GM04504 (cell line): ENCODE data around the gene KIF1B.
A peak's percentile ranks its signal among the peaks of the same experiment; 100 is the strongest.

ENCODE experiments used
- DNase-seq: peaks from one replicate; pipeline ENCODE4 v3.0.0-alpha.2; 2012; ENCODE audit warnings: low read depth

The KIF1B gene

DNA sequence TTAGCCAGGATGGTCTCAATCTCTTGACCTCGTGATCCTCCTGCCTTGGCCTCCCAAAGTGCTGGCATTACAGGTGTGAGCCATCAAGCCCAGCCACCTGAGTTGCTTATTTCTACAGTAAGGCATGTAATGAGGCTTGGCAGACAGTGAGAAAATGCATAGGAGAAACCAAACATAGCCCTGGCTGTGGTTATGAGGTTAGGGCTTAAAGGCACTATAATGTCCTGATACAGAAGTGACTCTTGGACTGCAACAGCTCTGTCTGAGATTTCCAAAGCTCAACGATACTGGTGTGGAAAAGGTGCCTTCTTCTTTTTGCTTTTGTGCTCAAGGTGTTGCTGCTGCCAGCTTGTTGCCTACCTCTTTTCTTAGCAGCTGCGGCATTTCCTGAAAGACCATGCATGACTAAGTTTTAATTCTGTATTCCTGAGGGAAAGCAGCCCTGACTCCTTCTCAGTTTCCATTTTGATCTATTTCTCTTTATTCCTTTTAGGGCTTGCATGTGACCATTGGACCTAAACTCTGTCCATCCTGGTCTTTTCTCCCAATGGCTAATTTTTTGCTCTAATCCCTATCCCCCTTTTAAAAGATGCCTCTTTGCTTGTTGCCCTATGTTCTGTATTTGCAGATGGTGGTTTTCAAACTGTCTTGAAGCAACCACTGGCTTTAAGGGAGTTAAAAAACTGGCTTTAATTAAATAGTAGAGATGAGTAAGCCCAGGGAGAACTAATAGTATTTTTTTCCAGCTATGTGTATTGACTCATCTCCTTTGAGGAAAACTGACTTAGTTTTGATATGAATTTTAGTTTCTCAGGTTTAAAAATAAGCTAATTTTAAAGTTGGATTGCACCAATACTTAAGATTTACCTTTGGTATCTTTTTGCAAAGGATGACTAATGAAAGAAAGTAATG is 70.3 kb downstream of the KIF1B start:
- DNase-seq, result peak; percentile 10

GRCh38 chr1:10283318-10283984 is 73.1 kb downstream of the KIF1B start:
- no peak for DNase-seq

DNA sequence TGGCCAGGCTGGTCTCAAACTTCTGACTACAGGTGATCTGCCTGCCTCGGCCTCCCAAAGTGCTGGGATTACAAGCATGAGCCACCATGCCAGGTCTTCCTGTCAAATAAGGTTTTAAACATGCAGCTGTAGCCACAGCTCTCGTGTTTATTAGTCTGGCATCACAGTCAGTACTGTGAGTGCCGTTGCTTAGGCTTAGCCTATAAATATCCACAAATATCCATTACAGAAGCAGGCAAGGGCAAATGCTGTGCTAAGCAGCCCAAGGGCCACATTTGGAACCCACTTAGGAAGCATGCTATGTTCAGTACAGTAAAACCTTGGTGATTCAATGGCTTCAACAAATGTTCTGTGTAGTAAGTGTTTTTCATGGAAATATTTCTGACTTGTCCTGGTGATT is 75.9 kb downstream of the KIF1B start:
- no peak for DNase-seq

- DNase-seq, result no peak
Measured at GRCh38 chr1:10287023-10287645, 76.8 kb downstream of the KIF1B start.

- no peak for DNase-seq
Measured at GRCh38 chr1:10288029-10288615, 77.8 kb downstream of the KIF1B start.

DNA sequence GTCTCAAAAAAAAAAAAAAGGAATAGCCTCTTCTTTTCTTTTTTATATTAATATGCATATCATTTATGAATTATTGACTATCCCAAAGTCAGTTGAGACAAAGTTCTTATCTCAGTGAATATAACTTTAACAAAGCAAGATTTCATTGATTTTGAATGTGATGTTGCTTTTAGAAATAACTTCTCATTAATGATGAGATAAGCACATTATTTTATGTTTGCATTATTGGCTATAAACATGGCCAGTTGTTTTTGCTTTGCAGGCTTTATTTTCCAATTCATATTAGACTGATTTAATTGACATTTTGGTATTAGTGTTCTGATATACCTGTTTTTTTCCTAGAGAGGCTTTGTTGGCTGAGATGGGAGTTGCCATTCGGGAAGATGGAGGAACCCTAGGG is 81.3 kb downstream of the KIF1B start:
- DNase-seq, result no peak

GRCh38 chr1:10292188-10292587 is 81.8 kb downstream of the KIF1B start:
- DNase-seq, result no peak

DNA sequence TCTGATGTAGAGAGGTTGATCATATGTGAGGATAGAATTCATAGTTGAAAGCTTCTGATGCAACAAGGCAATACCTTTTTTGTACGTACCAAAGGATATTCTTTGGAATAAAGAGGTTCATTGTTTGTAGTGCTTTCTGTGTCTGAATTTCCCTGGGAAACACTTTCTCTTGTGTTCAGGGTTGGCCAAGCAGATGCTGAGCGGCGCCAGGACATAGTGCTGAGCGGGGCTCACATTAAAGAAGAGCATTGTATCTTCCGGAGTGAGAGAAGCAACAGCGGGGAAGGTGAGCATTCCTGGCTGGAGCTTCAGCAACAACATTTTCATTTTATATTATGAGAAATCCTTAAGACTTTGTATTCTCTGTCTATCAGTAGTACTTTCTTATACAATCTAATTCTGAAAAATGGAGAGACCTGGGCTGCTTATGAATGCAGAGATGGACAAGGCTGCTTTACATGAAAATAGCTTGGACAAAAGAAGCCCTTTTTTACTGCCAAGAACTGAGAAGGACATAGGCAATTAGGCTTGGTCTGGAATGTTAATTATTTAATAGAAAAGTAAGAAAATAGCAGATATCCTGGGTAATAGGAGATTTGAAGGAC is 85.2 kb downstream of the KIF1B start:
- no peak for DNase-seq

- no peak for DNase-seq
Measured at GRCh38 chr1:10299151-10299550, 88.8 kb downstream of the KIF1B start.

DNA sequence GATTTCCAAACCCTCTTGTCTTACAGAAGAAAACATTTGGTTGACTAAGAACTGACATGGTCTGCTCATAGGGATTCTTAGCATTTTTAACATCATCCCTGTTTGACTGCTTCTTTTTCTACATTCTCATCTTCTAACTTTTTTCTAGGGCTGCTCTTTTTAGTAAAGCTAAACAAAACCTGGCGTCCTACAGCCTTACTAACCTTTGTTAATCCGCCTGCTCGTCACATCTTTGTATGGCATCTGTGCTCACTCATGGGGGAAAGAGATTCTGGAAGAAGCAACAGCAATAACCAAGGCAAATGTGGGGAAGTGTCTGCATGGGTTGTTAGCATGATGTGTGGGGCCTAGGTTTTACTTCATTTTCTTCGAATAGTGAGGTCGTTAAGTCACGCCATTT is 92.0 kb downstream of the KIF1B start:
- no peak for DNase-seq

DNA sequence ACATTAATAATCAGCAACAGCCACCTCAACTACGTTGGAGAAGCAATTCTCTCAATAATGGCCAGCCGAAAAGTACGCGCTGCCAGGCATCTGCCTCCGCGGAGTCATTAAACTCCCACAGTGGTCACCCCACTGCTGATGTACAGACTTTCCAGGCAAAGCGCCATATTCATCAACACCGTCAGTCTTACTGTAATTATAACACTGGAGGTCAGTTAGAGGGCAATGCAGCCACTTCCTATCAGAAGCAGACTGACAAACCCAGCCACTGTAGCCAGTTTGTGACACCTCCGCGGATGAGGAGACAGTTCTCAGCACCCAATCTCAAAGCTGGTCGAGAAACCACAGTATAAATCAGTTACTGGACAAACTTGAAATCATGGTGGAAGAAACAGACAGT is 93.9 kb downstream of the KIF1B start:
- no peak for DNase-seq

- DNase-seq, result no peak
Measured at GRCh38 chr1:10306435-10306834, 96.1 kb downstream of the KIF1B start.

- no peak for DNase-seq
Measured at GRCh38 chr1:10308001-10308400, 97.6 kb downstream of the KIF1B start.

- DNase-seq, result no peak
Measured at GRCh38 chr1:10309243-10310011, 99.1 kb downstream of the KIF1B start.

DNA sequence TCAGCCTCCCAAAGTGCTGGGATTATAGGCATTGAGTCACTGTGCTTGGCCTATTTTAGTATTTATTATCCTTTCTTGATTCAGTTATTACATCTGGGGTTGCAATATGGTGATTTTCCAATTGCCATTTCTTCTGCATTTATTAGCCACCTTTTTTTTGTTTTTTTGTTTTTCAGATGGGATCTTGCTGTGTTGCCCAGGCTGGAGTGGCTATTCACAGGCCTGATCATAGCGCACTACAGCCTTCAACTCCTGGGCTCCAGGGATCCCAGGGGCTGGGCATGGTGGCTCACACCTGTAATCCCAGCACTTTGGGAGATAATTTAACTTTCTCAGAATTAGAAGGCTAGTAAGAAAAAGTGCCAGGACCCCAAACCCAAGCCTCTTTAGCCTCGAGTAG is 106.4 kb downstream of the KIF1B start:
- no peak for DNase-seq

DNA sequence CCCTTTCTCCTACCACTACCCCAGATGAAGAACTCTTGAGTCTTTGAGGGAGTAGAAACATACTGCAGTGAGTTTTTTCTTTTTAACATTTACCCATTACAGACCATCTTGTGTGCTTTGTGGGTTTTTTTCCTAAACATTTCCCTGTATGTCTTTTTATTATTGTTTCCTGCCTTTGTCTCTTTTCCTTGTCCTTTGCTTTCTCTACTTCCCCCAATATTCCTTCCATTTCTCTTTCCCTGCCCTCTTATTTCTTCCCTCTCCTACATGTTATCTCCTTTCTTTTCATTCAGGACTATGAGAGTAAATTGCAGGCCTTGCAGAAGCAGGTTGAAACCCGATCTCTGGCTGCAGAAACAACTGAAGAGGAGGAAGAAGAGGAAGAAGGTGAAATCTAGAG is 109.4 kb downstream of the KIF1B start:
- no peak for DNase-seq

GRCh38 chr1:10320336-10320735 is 110.0 kb downstream of the KIF1B start:
- no peak for DNase-seq

DNA sequence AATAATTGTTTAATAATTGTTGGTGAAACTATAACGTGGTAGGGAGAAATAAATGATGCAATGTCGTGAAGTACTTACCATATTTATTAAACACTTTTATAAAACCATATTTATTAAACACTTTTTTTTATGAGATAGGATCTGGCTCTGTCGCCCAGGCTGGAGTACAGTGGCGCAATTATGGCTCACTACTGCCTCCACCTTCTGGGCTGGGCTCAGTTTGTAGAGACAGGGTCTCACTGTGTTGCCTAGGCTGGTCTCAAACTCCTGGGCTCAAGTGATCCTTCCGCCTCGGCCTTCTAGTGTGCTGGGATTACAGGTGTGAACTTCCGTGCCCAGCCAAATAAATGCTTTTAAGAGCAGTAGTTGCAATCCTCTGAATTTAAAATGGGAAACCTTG is 112.5 kb downstream of the KIF1B start:
- DNase-seq, result no peak

DNA sequence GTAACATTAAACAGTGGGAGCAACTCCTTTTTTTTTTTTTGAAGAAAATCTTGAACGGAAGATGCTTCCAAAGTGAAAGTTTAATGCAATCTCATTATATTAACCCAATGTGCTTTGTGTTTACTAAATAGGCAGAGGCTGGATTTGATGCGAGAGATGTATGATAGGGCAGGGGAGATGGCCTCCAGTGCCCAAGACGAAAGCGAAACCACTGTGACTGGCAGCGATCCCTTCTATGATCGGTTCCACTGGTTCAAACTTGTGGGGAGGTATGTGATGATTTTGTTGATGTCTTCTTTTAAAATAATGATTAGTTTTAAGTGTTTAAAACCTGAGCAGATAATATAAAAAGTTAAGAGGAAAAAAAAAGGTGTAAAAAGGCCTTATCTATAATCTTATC is 114.3 kb downstream of the KIF1B start:
- DNase-seq, result no peak

- DNase-seq, result no peak
Measured at GRCh38 chr1:10325521-10325920, 115.2 kb downstream of the KIF1B start.

DNA sequence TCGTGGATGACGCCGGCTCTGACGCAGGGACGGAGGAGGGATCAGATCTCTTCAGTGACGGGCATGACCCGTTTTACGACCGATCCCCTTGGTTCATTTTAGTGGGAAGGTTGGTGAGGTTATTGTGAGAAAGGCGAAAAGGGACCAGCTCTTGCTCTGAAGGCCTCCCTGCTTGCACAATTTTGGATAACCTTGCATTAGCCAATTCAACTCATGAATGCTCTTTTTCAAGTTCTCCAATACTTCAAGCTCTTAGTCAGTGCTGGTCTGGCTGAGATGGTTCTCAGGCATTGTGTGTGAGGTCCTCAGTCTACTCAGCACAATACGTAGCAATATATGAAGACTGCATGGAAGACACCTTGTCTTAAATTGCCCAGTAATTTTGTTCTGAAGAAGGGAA is 115.9 kb downstream of the KIF1B start:
- DNase-seq, result no peak
